ENCODE results near the gene NALCN. TPM values are rescaled to one million over a fixed set of nuclear protein-coding genes. Genes with fewer than 3 reads are reported as not detected.

Gene NALCN
- total and polyA plus RNA-seq, 4 donors, result 0.11 to 0.64 (median 0.37) TPM

DNA sequence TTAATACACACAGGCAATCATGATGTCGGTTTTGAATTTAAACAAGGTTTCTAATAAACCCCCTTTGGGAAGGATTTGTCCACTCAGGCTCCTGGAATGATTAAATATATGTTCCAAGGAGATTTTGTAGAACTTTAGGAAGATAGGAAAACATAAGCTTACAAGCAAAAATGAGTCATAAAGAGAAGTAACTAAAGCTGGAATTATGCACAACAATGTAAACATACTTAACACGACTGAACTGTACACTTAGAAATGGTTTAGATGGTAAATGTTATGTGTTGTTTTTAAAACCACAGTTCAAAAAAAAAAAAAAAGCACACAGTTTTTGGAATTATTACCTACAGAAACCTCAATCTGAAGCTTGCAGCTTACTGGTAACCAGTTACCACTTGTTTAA is 304.4 kb downstream of the NALCN start:
- H3K4me3 ChIP-seq, result no peak overlapping the region
- no peak overlapping the region for H3K9ac ChIP-seq (ENCODE audit: insufficient read depth in 1 of 2, low read length in 2 of 2)
- H3K4me1 ChIP-seq (ENCODE audit: control insufficient read depth in 5 of 5, insufficient read depth in 5 of 5, low read length in 5 of 5), result peaks cover 0 to 5% (median 0%) of the 10 kb centered on the region in 5 donors
- no peaks in the 10 kb centered on the region for H3K36me3 ChIP-seq (ENCODE audit: control insufficient read depth in 4 of 4, insufficient read depth in 4 of 4, low read length in 4 of 4)
- no peak for DNase-seq
- 64 to 75% methylated on average over 2 of the region's 2 CpGs for WGBS, 2 donors
- ATAC-seq (ENCODE audit: insufficient read depth, low FRiP score), result no peak
- H3K9me3 ChIP-seq (ENCODE audit: control insufficient read depth in 4 of 4, insufficient read depth in 3 of 4, low read length in 3 of 4), result no peaks in the 10 kb centered on the region
- H3K27me3 ChIP-seq (ENCODE audit: control insufficient read depth in 3 of 3, insufficient read depth in 3 of 3, low read length in 2 of 3), result peaks cover 0 to 2% (median 0%) of the 10 kb centered on the region in 3 donors
- TF ChIP-seq, protein P1, sequence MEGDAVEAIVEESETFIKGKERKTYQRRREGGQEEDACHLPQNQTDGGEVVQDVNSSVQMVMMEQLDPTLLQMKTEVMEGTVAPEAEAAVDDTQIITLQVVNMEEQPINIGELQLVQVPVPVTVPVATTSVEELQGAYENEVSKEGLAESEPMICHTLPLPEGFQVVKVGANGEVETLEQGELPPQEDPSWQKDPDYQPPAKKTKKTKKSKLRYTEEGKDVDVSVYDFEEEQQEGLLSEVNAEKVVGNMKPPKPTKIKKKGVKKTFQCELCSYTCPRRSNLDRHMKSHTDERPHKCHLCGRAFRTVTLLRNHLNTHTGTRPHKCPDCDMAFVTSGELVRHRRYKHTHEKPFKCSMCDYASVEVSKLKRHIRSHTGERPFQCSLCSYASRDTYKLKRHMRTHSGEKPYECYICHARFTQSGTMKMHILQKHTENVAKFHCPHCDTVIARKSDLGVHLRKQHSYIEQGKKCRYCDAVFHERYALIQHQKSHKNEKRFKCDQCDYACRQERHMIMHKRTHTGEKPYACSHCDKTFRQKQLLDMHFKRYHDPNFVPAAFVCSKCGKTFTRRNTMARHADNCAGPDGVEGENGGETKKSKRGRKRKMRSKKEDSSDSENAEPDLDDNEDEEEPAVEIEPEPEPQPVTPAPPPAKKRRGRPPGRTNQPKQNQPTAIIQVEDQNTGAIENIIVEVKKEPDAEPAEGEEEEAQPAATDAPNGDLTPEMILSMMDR (IDR thresholded peaks at IDR 0.05; ENCODE audit: control extremely low read depth, extremely low read depth), result no peak
- no peak overlapping the region for H3K27ac ChIP-seq (ENCODE audit: low read depth in 1 of 2, low read length in 1 of 2)

DNA sequence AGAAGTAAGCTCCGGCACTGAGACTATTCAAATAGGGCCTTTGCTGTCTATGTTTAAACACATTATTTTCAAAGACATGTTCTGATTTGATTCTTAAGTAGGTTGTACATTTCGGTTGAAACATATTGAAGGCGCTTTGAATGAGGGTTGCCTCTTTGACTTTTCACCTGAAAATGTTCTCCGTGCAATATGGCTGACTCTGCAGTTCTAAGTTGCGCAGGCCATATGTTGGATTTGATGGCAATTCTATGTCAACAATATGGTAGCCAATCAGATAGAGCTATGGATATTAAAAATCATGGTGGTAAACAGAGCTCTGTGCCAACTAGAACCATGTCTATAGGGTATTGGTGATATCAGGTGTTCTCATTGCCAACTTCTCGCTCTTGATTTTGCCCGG is 307.3 kb downstream of the NALCN start:
- TF ChIP-seq, protein P1 (IDR thresholded peaks at IDR 0.05; ENCODE audit: control extremely low read depth, extremely low read depth), result no peak
- DNase-seq (no peak), ATAC-seq (ENCODE audit: insufficient read depth, low FRiP score) (no peak)
- peaks cover 0 to 5% (median 0%) of the 10 kb centered on the region in 5 donors for H3K4me1 ChIP-seq (ENCODE audit: control insufficient read depth in 5 of 5, insufficient read depth in 5 of 5, low read length in 5 of 5)
- peaks cover 0 to 2% (median 0%) of the 10 kb centered on the region in 3 donors for H3K27me3 ChIP-seq (ENCODE audit: control insufficient read depth in 3 of 3, insufficient read depth in 3 of 3, low read length in 2 of 3)
- H3K9me3 ChIP-seq (ENCODE audit: control insufficient read depth in 4 of 4, insufficient read depth in 3 of 4, low read length in 3 of 4), result peaks cover 0 to 2% (median 0%) of the 10 kb centered on the region in 4 donors
- no peak overlapping the region for H3K27ac ChIP-seq (ENCODE audit: low read depth in 1 of 2, low read length in 1 of 2)
- WGBS, 2 donors, result 95 to 96% methylated on average over 7 of the region's 7 CpGs
- H3K36me3 ChIP-seq (ENCODE audit: control insufficient read depth in 4 of 4, insufficient read depth in 4 of 4, low read length in 4 of 4), result no peaks in the 10 kb centered on the region
- H3K4me3 ChIP-seq, result no peak overlapping the region
- no peak overlapping the region for H3K9ac ChIP-seq (ENCODE audit: insufficient read depth in 1 of 2, low read length in 2 of 2)

DNA sequence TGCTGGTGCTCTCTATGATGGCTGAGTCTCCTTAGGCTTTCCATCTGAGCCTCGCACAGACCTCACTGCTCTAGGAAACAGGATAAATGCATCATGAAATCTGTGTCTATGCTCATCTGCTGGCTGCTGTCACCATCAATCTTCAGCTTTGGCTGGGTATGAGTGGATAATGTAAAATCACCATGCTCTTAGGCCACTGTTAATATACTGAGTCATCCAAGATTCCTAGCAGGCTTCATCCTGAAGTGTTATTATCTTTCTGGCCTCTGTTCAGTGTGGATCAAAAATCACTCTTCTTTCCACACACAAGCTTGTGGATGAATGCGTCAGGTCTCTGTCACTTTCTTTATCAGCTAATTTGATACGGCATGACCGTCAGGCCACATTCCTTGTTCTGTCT is 317.4 kb downstream of the NALCN start:
- Histone ChIP-seq H3K9ac (ENCODE audit: insufficient read depth in 1 of 2, low read length in 2 of 2) (no peak overlapping the region), H3K4me3 (no peak overlapping the region), H3K9me3 (ENCODE audit: control insufficient read depth in 4 of 4, insufficient read depth in 3 of 4, low read length in 3 of 4) (no peaks in the 10 kb centered on the region), H3K27ac (ENCODE audit: low read depth in 1 of 2, low read length in 1 of 2) (no peak overlapping the region), H3K36me3 (ENCODE audit: control insufficient read depth in 4 of 4, insufficient read depth in 4 of 4, low read length in 4 of 4) (no peaks in the 10 kb centered on the region), H3K27me3 (ENCODE audit: control insufficient read depth in 3 of 3, insufficient read depth in 3 of 3, low read length in 2 of 3) (peaks cover 0 to 3% (median 0%) of the 10 kb centered on the region in 3 donors), H3K4me1 (ENCODE audit: control insufficient read depth in 5 of 5, insufficient read depth in 5 of 5, low read length in 5 of 5) (no peaks in the 10 kb centered on the region)
- TF ChIP-seq, protein P1 (IDR thresholded peaks at IDR 0.05; ENCODE audit: control extremely low read depth, extremely low read depth), result no peak
- no peak for DNase-seq
- no peak for ATAC-seq (ENCODE audit: insufficient read depth, low FRiP score)
- 86% methylated on average over 4 of the region's 4 CpGs for WGBS, 2 donors

DNA sequence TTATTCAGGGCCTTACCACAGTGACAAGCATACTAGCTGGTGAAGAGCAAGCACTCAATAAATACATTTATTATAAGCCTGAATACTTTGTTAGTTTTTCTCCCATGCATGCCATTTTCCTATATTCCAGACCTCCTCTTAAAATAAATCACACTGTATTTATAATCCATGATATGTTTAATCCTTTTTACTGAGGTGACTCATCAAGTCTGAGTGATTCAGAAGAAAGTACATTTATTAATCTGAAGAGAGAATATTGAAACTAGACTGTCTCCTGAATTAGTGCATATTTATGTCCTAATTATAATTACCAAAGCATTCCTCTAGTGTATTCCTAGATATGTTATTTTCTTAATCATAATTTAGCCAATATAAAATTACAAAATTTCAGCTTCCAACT is 323.3 kb downstream of the NALCN start:
- peaks cover 0 to 2% (median 0%) of the 10 kb centered on the region in 4 donors for H3K9me3 ChIP-seq (ENCODE audit: control insufficient read depth in 4 of 4, insufficient read depth in 3 of 4, low read length in 3 of 4)
- ATAC-seq (ENCODE audit: insufficient read depth, low FRiP score) (no peak), DNase-seq (no peak)

More for the DNA sequence above, 323.3 kb downstream of the NALCN start:
- no peak overlapping the region for H3K9ac ChIP-seq (ENCODE audit: insufficient read depth in 1 of 2, low read length in 2 of 2)
- no peak overlapping the region for H3K4me3 ChIP-seq
- no peak overlapping the region for H3K27ac ChIP-seq (ENCODE audit: low read depth in 1 of 2, low read length in 1 of 2)
- TF ChIP-seq, protein P1 (IDR thresholded peaks at IDR 0.05; ENCODE audit: control extremely low read depth, extremely low read depth), result no peak
- H3K27me3 ChIP-seq (ENCODE audit: control insufficient read depth in 3 of 3, insufficient read depth in 3 of 3, low read length in 2 of 3), result peaks cover 0 to 3% (median 0%) of the 10 kb centered on the region in 3 donors
- no peaks in the 10 kb centered on the region for H3K4me1 ChIP-seq (ENCODE audit: control insufficient read depth in 5 of 5, insufficient read depth in 5 of 5, low read length in 5 of 5)
- no peaks in the 10 kb centered on the region for H3K36me3 ChIP-seq (ENCODE audit: control insufficient read depth in 4 of 4, insufficient read depth in 4 of 4, low read length in 4 of 4)

All from lung (tissue), 12 donors.